IMR-90 (cell line): Measurements from ENCODE around the gene SIAH3. TPM values are rescaled to one million over a fixed set of nuclear protein-coding genes. Genes with fewer than 3 reads are reported as not detected.

ENCODE experiments used
- ATAC-seq: fragments of 200-7000 bp; cut with Tn5 transposase; 2 replicates; pipeline ENCODE4 v1.9.1; 2020; ENCODE audit warnings: low read depth, mild to moderate bottlenecking, moderate library complexity
- BruUV-seq: library from RNA; stranded (reverse); fragments of 400-500 nt; replicated peaks from 2 replicates; lab custom pipeline; 2021; lab: Mats Ljungman, UMichigan
- CTCF ChIA-PET: fragments of 300-600 bp; formaldehyde crosslinking; extraction: SDS; loops from one replicate; lab custom pipeline; 2021; ENCODE audit warnings: antibody characterized with exemption; lab: Yijun Ruan, JAX
- POLR2A ChIA-PET: fragments of 300-600 bp; sonication (Branson Sonifier 250); formaldehyde crosslinking; loops from one replicate; lab custom pipeline; 2022; ENCODE audit warnings: antibody characterized with exemption; ENCODE audit not compliant: unreplicated experiment; lab: Charles Lee
- DNase-seq: peaks from one replicate; pipeline ENCODE4 v3.0.0; 2013
- H2AFZ ChIP-seq: replicated peaks from 2 replicates; pipeline ENCODE3; 2013; ENCODE audit warnings: low read length, mild to moderate bottlenecking; ENCODE audit not compliant: poor library complexity
- H2AK5ac ChIP-seq: 2 replicates; pipeline ENCODE4 v1.6.1; 2013; ENCODE audit warnings: low read depth, low read length, inconsistent platforms
- H2AK9ac ChIP-seq: replicated peaks from 2 replicates; pipeline ENCODE3; 2013; ENCODE audit warnings: mild to moderate bottlenecking, low read depth, low read length, moderate library complexity; ENCODE audit not compliant: poor library complexity
- H2BK120ac ChIP-seq: 2 replicates; pipeline ENCODE4 v1.6.1; 2013; ENCODE audit warnings: low read depth, low read length, inconsistent platforms
- H2BK15ac ChIP-seq: 3 replicates; pipeline ENCODE4 v1.6.1; 2013; ENCODE audit warnings: low read depth, low read length, inconsistent platforms
- H2BK20ac ChIP-seq: 2 replicates; pipeline ENCODE4 v1.6.1; 2013; ENCODE audit warnings: low read depth, mild to moderate bottlenecking, inconsistent platforms, low read length, moderate library complexity
- H2BK5ac ChIP-seq: 2 replicates; pipeline ENCODE4 v1.6.1; 2013; ENCODE audit warnings: mild to moderate bottlenecking, low read depth, low read length, inconsistent platforms; ENCODE audit not compliant: poor library complexity, severe bottlenecking
- H3K14ac ChIP-seq: replicated peaks from 2 replicates; pipeline ENCODE4 v1.6.1; 2013; ENCODE audit warnings: low read depth, low read length, inconsistent platforms
- H3K18ac ChIP-seq: 2 replicates; pipeline ENCODE4 v1.6.1; 2013; ENCODE audit warnings: low read depth, low read length, control low read depth
- H3K23ac ChIP-seq: 2 replicates; pipeline ENCODE4 v1.6.1; 2013; ENCODE audit warnings: low read depth, low read length, inconsistent platforms
- H3K27ac ChIP-seq: 2 replicates; pipeline ENCODE4 v1.5.1; 2013; ENCODE audit warnings: mild to moderate bottlenecking, control low read depth, low read length; ENCODE audit not compliant: insufficient read depth
- H3K27me3 ChIP-seq: 2 replicates; pipeline ENCODE4 v1.6.1; 2013; ENCODE audit warnings: low read length; ENCODE audit not compliant: control insufficient read depth, insufficient read depth
- H3K36me3 ChIP-seq: 2 replicates; pipeline ENCODE4 v1.6.1; 2013; ENCODE audit warnings: low read length, mixed read lengths; ENCODE audit not compliant: control insufficient read depth, insufficient read depth
- H3K4ac ChIP-seq: 2 replicates; pipeline ENCODE4 v1.6.1; 2013; ENCODE audit warnings: low read depth, low read length, inconsistent platforms
- H3K4me1 ChIP-seq: 2 replicates; pipeline ENCODE4 v1.6.1; 2013; ENCODE audit warnings: low read length, mixed read lengths; ENCODE audit not compliant: control insufficient read depth, insufficient read depth
- H3K4me2 ChIP-seq: 2 replicates; pipeline ENCODE4 v1.6.1; 2013; ENCODE audit warnings: low read depth, mild to moderate bottlenecking, control low read depth, low read length, moderate library complexity
- H3K4me3 ChIP-seq: 2 replicates; pipeline ENCODE4 v1.5.1; 2013; ENCODE audit warnings: low read depth, mild to moderate bottlenecking, control low read depth, low read length, moderate library complexity; ENCODE audit not compliant: insufficient read depth
- H3K56ac ChIP-seq: 2 replicates; pipeline ENCODE4 v1.6.1; 2013; ENCODE audit warnings: low read length, inconsistent platforms; ENCODE audit not compliant: insufficient read depth; ENCODE audit errors: extremely low read depth
- H3K79me1 ChIP-seq, 2 experiments: 2 replicates each; pipeline ENCODE4 v1.6.1; 2013; ENCODE audit warnings: low read length in 2 of 2, inconsistent platforms in 1 of 2, low read depth in 1 of 2
- H3K9ac ChIP-seq: 2 replicates; pipeline ENCODE4 v1.6.1; 2013; ENCODE audit warnings: low read depth, low read length, control low read depth
- H3K9me1 ChIP-seq: 2 replicates; pipeline ENCODE4 v1.6.1; 2013; ENCODE audit warnings: low read length, inconsistent platforms; ENCODE audit not compliant: insufficient read depth
- H3K9me3 ChIP-seq: 2 replicates; pipeline ENCODE4 v1.6.1; 2013; ENCODE audit warnings: low read length; ENCODE audit not compliant: control insufficient read depth, insufficient read depth
- H4K20me1 ChIP-seq: 2 replicates; pipeline ENCODE4 v1.6.1; 2013; ENCODE audit warnings: low read length, inconsistent platforms; ENCODE audit not compliant: insufficient read depth
- H4K5ac ChIP-seq: 2 replicates; pipeline ENCODE4 v1.6.1; 2013; ENCODE audit warnings: mild to moderate bottlenecking, low read depth, low read length, control low read depth
- H4K8ac ChIP-seq, 2 experiments: 2 replicates each; pipeline ENCODE4 v1.6.1; 2013; ENCODE audit warnings: low read depth in 2 of 2, low read length in 2 of 2, control low read depth in 1 of 2, inconsistent platforms in 1 of 2
- H4K91ac ChIP-seq: 2 replicates; pipeline ENCODE4 v1.6.1; 2013; ENCODE audit warnings: low read depth, low read length, inconsistent platforms; ENCODE audit not compliant: insufficient read depth
- MAFK ChIP-seq: IDR thresholded peaks from 2 replicates; pipeline ENCODE4 v1.6.1; 2012; ENCODE audit warnings: low read depth, low read length, improper control_type of control experiment
- NFE2L2 ChIP-seq: fragments of 150-350 bp; IDR thresholded peaks from 2 replicates; pipeline ENCODE4 v1.6.1; 2016; ENCODE audit warnings: low read depth, mild to moderate bottlenecking, low read length
- WGBS, 2 experiments: methylation state at CpG; one replicate each; pipeline versions ENCODE4 v1.1.5 to v1.1.7; 2013; ENCODE audit warnings: missing lambda C conversion rate in 2 of 2; ENCODE audit not compliant: insufficient read length in 1 of 2; ENCODE audit errors: extremely low coverage in 2 of 2; 5-methylcytosine and 5-hydroxymethylcytosine counted together
- dilution Hi-C: fragments of 300-500 bp; cut with HindIII; formaldehyde crosslinking; loops from one replicate; pipeline ENCODE4 v1.14.3; 2018; ENCODE audit warnings: low sequenced_read_pairs; ENCODE audit not compliant: unreplicated experiment
- in situ Hi-C: fragments of 300-500 bp; cut with MboI; formaldehyde crosslinking; loops from 3 replicates; pipeline ENCODE4 v1.14.3; 2019; ENCODE audit warnings: low sequenced_read_pairs, inconsistent platforms, mixed read lengths
- intact Hi-C: fragments of 100-400 bp; cut with micrococcal nuclease; formaldehyde crosslinking; loops from 2 replicates; pipeline ENCODE4 v1.10.0; 2022
- polyA plus RNA-seq, 3 experiments: library from polyadenylated mRNA; depleted of rRNA; stranded (reverse); fragments of >200 nt; gene quantifications; 2 replicates each; pipeline ENCODE4 v1.2.3, GENCODE V29; 2012; ENCODE audit warnings: low replicate concordance in 1 of 3
- total RNA-seq: library from RNA; depleted of rRNA; stranded (reverse); fragments of >200 nt; gene quantifications from 2 replicates; pipeline ENCODE4 v1.2.3, GENCODE V29; 2012

Gene SIAH3
- total and polyA plus RNA-seq, 2 of the 4 experiments (the other 2 are of a cell fraction) = under 0.01 TPM; not detected in 1

DNA sequence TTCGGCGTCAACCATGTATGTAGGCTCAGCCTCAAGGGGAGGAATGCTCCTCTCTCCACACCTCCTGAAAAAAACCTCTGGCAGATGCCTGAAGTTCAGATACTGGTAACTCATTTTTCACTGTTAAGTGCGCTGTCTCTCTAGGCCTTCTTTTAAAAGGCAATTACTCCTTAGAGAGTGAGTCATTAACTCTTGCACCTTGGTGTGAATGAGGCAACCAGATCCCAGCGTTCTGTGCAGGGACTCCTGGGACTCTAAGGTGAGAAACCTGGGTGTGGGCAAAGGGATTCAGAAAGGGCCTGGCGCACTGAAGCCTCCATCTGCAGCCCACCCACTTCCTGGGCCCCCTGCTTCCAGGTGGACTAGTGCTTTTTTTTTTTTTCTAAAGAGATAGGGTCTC lies 71.7 kb downstream of the SIAH3 start:
- H3K4me2 ChIP-seq = no peak overlapping the region
- CTCF ChIA-PET = no interaction called here

More for the DNA sequence above, 71.7 kb downstream of the SIAH3 start:
- ATAC-seq = no peak
- Histone ChIP-seq H2AK5ac (no peak overlapping the region), H3K4me1 (no peaks in the 10 kb centered on the region), H3K18ac (no peak overlapping the region), H4K91ac (no peak overlapping the region), H3K4me3 (no peak overlapping the region), H3K36me3 (no peaks in the 10 kb centered on the region), H3K9me3 (no peaks in the 10 kb centered on the region), H3K79me1 (no peaks in the 10 kb centered on the region), H2AFZ (no peak overlapping the region), H3K27ac (no peak overlapping the region), H3K23ac (no peak overlapping the region), H3K4ac (no peak overlapping the region), H4K5ac (no peak overlapping the region), H2BK5ac (no peak overlapping the region), H3K9me1 (no peaks in the 10 kb centered on the region; the same call in 1 of the 2 replicates), H2AK9ac (no peak overlapping the region), H4K8ac (no peak overlapping the region), H3K56ac (no peak overlapping the region), H2BK120ac (no peak overlapping the region), H3K9ac (no peak overlapping the region), H2BK15ac (no peak overlapping the region), H2BK20ac (no peak overlapping the region), H3K14ac (no peak overlapping the region), H3K27me3 (peaks cover 23% of the 10 kb centered on the region), H4K20me1 (no peaks in the 10 kb centered on the region)
- TF ChIP-seq MAFK (no peak), NFE2L2 (no peak)
- no CpG with 5 or more reads among the region's 5 CpGs for WGBS, 2 experiments
- in situ Hi-C loops = no loop called here
- intact Hi-C loops = loop anchor here (10.0 kb wide), 1 partner anchor 275 kb away; the partner anchor contains the start of gene ZC3H13
- dilution Hi-C loops = no loop called here
- BruUV-seq = no TSS peak
- POLR2A ChIA-PET = no interaction called here
- DNase-seq = no peak
